ENCODE data around the gene SLC6A6. TPM values are rescaled to one million over a fixed set of nuclear protein-coding genes. Genes with fewer than 3 reads are reported as not detected.

SLC6A6 gene
- total RNA-seq, 2 donors from 2014 or later = 4.9 to 5.7 TPM

- no peak overlapping the region for H3K4me3 ChIP-seq
- no peaks in the 10 kb centered on the region for H3K9me3 ChIP-seq
- TF ChIP-seq POLR2A (IDR thresholded peaks at IDR 0.05) (no peak), CTCF (IDR thresholded peaks at IDR 0.05) (no peak)
- no peaks in the 10 kb centered on the region for H3K27me3 ChIP-seq
- H3K4me1 ChIP-seq = peaks cover 18% of the 10 kb centered on the region
- WGBS, 2 donors = 38 to 42% methylated on average over 3 of the region's 3 CpGs
- no peak for ATAC-seq
- DNase-seq = no peak
- H3K36me3 ChIP-seq (replicated peaks in 1 of 2; ENCODE audit: insufficient read depth in 1 of 2, low read depth in 2 of 2) = no peaks in the 10 kb centered on the region
- intact Hi-C loops (cut with DNase I) = no loop called here
- H3K27ac ChIP-seq = no peak overlapping the region
These were observed 1.8 kb downstream of the SLC6A6 start for GRCh38 chr3:14404186-14404585.

GRCh38 chr3:14404631-14405359, 2.4 kb downstream of the SLC6A6 start:
- WGBS, 2 donors = 69 to 80% methylated on average over 9 to 11 of the region's 11 CpGs
- Histone ChIP-seq H3K27ac (no peak overlapping the region), H3K4me3 (no peak overlapping the region), H3K9me3 (no peaks in the 10 kb centered on the region), H3K27me3 (no peaks in the 10 kb centered on the region), H3K4me1 (peaks cover 18% of the 10 kb centered on the region), H3K36me3 (replicated peaks in 1 of 2; ENCODE audit: insufficient read depth in 1 of 2, low read depth in 2 of 2) (no peaks in the 10 kb centered on the region)
- no peak for TF ChIP-seq CTCF (IDR thresholded peaks at IDR 0.05)
- TF ChIP-seq POLR2A (IDR thresholded peaks at IDR 0.05) = no peak
- DNase-seq (no peak), ATAC-seq (no peak)
- intact Hi-C loops (cut with DNase I) = no loop called here

GRCh38 chr3:14405360-14406238, 3.2 kb downstream of the SLC6A6 start:
- Histone ChIP-seq H3K4me1 (peaks cover 18% of the 10 kb centered on the region), H3K4me3 (no peak overlapping the region), H3K27me3 (no peaks in the 10 kb centered on the region), H3K36me3 (replicated peaks in 1 of 2; ENCODE audit: insufficient read depth in 1 of 2, low read depth in 2 of 2) (no peaks in the 10 kb centered on the region), H3K27ac (no peak overlapping the region), H3K9me3 (no peaks in the 10 kb centered on the region)
- peak in 1 of 4 donors; percentile 30 for DNase-seq
- no peak for ATAC-seq
- WGBS, 2 donors = 62 to 65% methylated on average over 8 to 10 of the region's 10 CpGs
- TF ChIP-seq CTCF (IDR thresholded peaks at IDR 0.05) (no peak), POLR2A (IDR thresholded peaks at IDR 0.05) (no peak)
- intact Hi-C loops (cut with DNase I) = no loop called here

GRCh38 chr3:14406336-14406735, 3.9 kb downstream of the SLC6A6 start:
- Histone ChIP-seq H3K4me3 (no peak overlapping the region), H3K27ac (no peak overlapping the region), H3K4me1 (peaks cover 18% of the 10 kb centered on the region), H3K36me3 (replicated peaks in 1 of 2; ENCODE audit: insufficient read depth in 1 of 2, low read depth in 2 of 2) (no peaks in the 10 kb centered on the region), H3K27me3 (no peaks in the 10 kb centered on the region), H3K9me3 (no peaks in the 10 kb centered on the region)
- no peak for ATAC-seq
- 72 to 100% methylated on average over 3 to 5 of the region's 5 CpGs for WGBS, 2 donors
- no peak for DNase-seq
- TF ChIP-seq POLR2A (IDR thresholded peaks at IDR 0.05) = no peak
- TF ChIP-seq CTCF (IDR thresholded peaks at IDR 0.05) = no peak
- intact Hi-C loops (cut with DNase I) = no loop called here

Measured in body of pancreas (tissue), 4 donors.